ENCODE measurements around the gene PVALB.

PVALB gene

GRCh38 chr22:36765943-36766450, 50.8 kb downstream of the PVALB start:
- H3K27ac ChIP-seq (ENCODE audit: insufficient read depth, low read depth, low read length, poor library complexity, severe bottlenecking) = no peak overlapping the region
- H3K4me1 ChIP-seq (ENCODE audit: control insufficient read depth, insufficient read depth, low read length) = peaks cover 6% of the 10 kb centered on the region
- H3K27me3 ChIP-seq (ENCODE audit: control insufficient read depth, insufficient read depth, low read length, poor library complexity, severe bottlenecking) = no peaks in the 10 kb centered on the region
- 87 to 89% methylated on average over 11 of the region's 11 CpGs for WGBS, 2 experiments
- no peaks in the 10 kb centered on the region for H3K9me3 ChIP-seq (ENCODE audit: control insufficient read depth, low read length)
- H3K4me3 ChIP-seq (ENCODE audit: insufficient read depth, low read depth, low read length) = no peak overlapping the region
- H3K36me3 ChIP-seq (ENCODE audit: control insufficient read depth, insufficient read depth, low read length) = peaks cover 6% of the 10 kb centered on the region

- Histone ChIP-seq H3K36me3 (ENCODE audit: control insufficient read depth, insufficient read depth, low read length) (peaks cover 6% of the 10 kb centered on the region), H3K27ac (ENCODE audit: insufficient read depth, low read depth, low read length, poor library complexity, severe bottlenecking) (no peak overlapping the region), H3K9me3 (ENCODE audit: control insufficient read depth, low read length) (no peaks in the 10 kb centered on the region), H3K27me3 (ENCODE audit: control insufficient read depth, insufficient read depth, low read length, poor library complexity, severe bottlenecking) (no peaks in the 10 kb centered on the region), H3K4me3 (ENCODE audit: insufficient read depth, low read depth, low read length) (no peak overlapping the region), H3K4me1 (ENCODE audit: control insufficient read depth, insufficient read depth, low read length) (no peaks in the 10 kb centered on the region)
- 94 to 96% methylated on average over 17 of the region's 17 CpGs for WGBS, 2 experiments
Observed at GRCh38 chr22:36765131-36765942, 51.5 kb downstream of the PVALB start.

GRCh38 chr22:36764641-36765040, 52.2 kb downstream of the PVALB start:
- 94 to 97% methylated on average over 6 of the region's 6 CpGs for WGBS, 2 experiments
- Histone ChIP-seq H3K9me3 (ENCODE audit: control insufficient read depth, low read length) (no peaks in the 10 kb centered on the region), H3K27me3 (ENCODE audit: control insufficient read depth, insufficient read depth, low read length, poor library complexity, severe bottlenecking) (no peaks in the 10 kb centered on the region), H3K4me3 (ENCODE audit: insufficient read depth, low read depth, low read length) (no peak overlapping the region), H3K36me3 (ENCODE audit: control insufficient read depth, insufficient read depth, low read length) (peaks cover 6% of the 10 kb centered on the region), H3K27ac (ENCODE audit: insufficient read depth, low read depth, low read length, poor library complexity, severe bottlenecking) (no peak overlapping the region), H3K4me1 (ENCODE audit: control insufficient read depth, insufficient read depth, low read length) (no peaks in the 10 kb centered on the region)

GRCh38 chr22:36764060-36764459, 52.8 kb downstream of the PVALB start:
- Histone ChIP-seq H3K27ac (ENCODE audit: insufficient read depth, low read depth, low read length, poor library complexity, severe bottlenecking) (no peak overlapping the region), H3K36me3 (ENCODE audit: control insufficient read depth, insufficient read depth, low read length) (peaks cover 6% of the 10 kb centered on the region), H3K9me3 (ENCODE audit: control insufficient read depth, low read length) (no peaks in the 10 kb centered on the region), H3K27me3 (ENCODE audit: control insufficient read depth, insufficient read depth, low read length, poor library complexity, severe bottlenecking) (no peaks in the 10 kb centered on the region), H3K4me3 (ENCODE audit: insufficient read depth, low read depth, low read length) (no peak overlapping the region), H3K4me1 (ENCODE audit: control insufficient read depth, insufficient read depth, low read length) (no peaks in the 10 kb centered on the region)
- WGBS, 2 experiments = 95 to 96% methylated on average over 9 of the region's 9 CpGs

- H3K4me1 ChIP-seq (ENCODE audit: control insufficient read depth, insufficient read depth, low read length) = no peaks in the 10 kb centered on the region
- WGBS, 2 experiments = 93 to 96% methylated on average over 8 of the region's 8 CpGs
- H3K27ac ChIP-seq (ENCODE audit: insufficient read depth, low read depth, low read length, poor library complexity, severe bottlenecking) = no peak overlapping the region
- no peaks in the 10 kb centered on the region for H3K27me3 ChIP-seq (ENCODE audit: control insufficient read depth, insufficient read depth, low read length, poor library complexity, severe bottlenecking)
- peaks cover 6% of the 10 kb centered on the region for H3K36me3 ChIP-seq (ENCODE audit: control insufficient read depth, insufficient read depth, low read length)
- H3K9me3 ChIP-seq (ENCODE audit: control insufficient read depth, low read length) = no peaks in the 10 kb centered on the region
- no peak overlapping the region for H3K4me3 ChIP-seq (ENCODE audit: insufficient read depth, low read depth, low read length)
Observed at GRCh38 chr22:36763576-36763975, 53.3 kb downstream of the PVALB start.

- Histone ChIP-seq H3K4me3 (ENCODE audit: insufficient read depth, low read depth, low read length) (no peak overlapping the region), H3K36me3 (ENCODE audit: control insufficient read depth, insufficient read depth, low read length) (peaks cover 6% of the 10 kb centered on the region), H3K9me3 (ENCODE audit: control insufficient read depth, low read length) (no peaks in the 10 kb centered on the region), H3K27ac (ENCODE audit: insufficient read depth, low read depth, low read length, poor library complexity, severe bottlenecking) (no peak overlapping the region), H3K27me3 (ENCODE audit: control insufficient read depth, insufficient read depth, low read length, poor library complexity, severe bottlenecking) (no peaks in the 10 kb centered on the region), H3K4me1 (ENCODE audit: control insufficient read depth, insufficient read depth, low read length) (no peaks in the 10 kb centered on the region)
- WGBS, 2 experiments = 95 to 96% methylated on average over 17 of the region's 17 CpGs
Observed at GRCh38 chr22:36762687-36763260, 54.1 kb downstream of the PVALB start.

GRCh38 chr22:36761553-36762240, 55.1 kb downstream of the PVALB start:
- 93 to 96% methylated on average over 10 of the region's 10 CpGs for WGBS, 2 experiments

GRCh38 chr22:36760786-36761185, 56.0 kb downstream of the PVALB start:
- H3K9me3 ChIP-seq (ENCODE audit: control insufficient read depth, low read length) = no peaks in the 10 kb centered on the region
- 91 to 93% methylated on average over 10 to 11 of the region's 11 CpGs for WGBS, 2 experiments
- H3K4me1 ChIP-seq (ENCODE audit: control insufficient read depth, insufficient read depth, low read length) = no peaks in the 10 kb centered on the region
- no peak overlapping the region for H3K4me3 ChIP-seq (ENCODE audit: insufficient read depth, low read depth, low read length)
- H3K27ac ChIP-seq (ENCODE audit: insufficient read depth, low read depth, low read length, poor library complexity, severe bottlenecking) = no peak overlapping the region
- peaks cover 6% of the 10 kb centered on the region for H3K36me3 ChIP-seq (ENCODE audit: control insufficient read depth, insufficient read depth, low read length)
- no peaks in the 10 kb centered on the region for H3K27me3 ChIP-seq (ENCODE audit: control insufficient read depth, insufficient read depth, low read length, poor library complexity, severe bottlenecking)

More at GRCh38 chr22:36761553-36762240, 55.1 kb downstream of the PVALB start:
- peaks cover 6% of the 10 kb centered on the region for H3K36me3 ChIP-seq (ENCODE audit: control insufficient read depth, insufficient read depth, low read length)
- H3K27ac ChIP-seq (ENCODE audit: insufficient read depth, low read depth, low read length, poor library complexity, severe bottlenecking) = no peak overlapping the region
- H3K4me1 ChIP-seq (ENCODE audit: control insufficient read depth, insufficient read depth, low read length) = no peaks in the 10 kb centered on the region
- H3K27me3 ChIP-seq (ENCODE audit: control insufficient read depth, insufficient read depth, low read length, poor library complexity, severe bottlenecking) = no peaks in the 10 kb centered on the region
- no peak overlapping the region for H3K4me3 ChIP-seq (ENCODE audit: insufficient read depth, low read depth, low read length)
- no peaks in the 10 kb centered on the region for H3K9me3 ChIP-seq (ENCODE audit: control insufficient read depth, low read length)

- no peaks in the 10 kb centered on the region for H3K27me3 ChIP-seq (ENCODE audit: control insufficient read depth, insufficient read depth, low read length, poor library complexity, severe bottlenecking)
- H3K36me3 ChIP-seq (ENCODE audit: control insufficient read depth, insufficient read depth, low read length) = peaks cover 6% of the 10 kb centered on the region
- no peak overlapping the region for H3K4me3 ChIP-seq (ENCODE audit: insufficient read depth, low read depth, low read length)
- H3K9me3 ChIP-seq (ENCODE audit: control insufficient read depth, low read length) = no peaks in the 10 kb centered on the region
- H3K27ac ChIP-seq (ENCODE audit: insufficient read depth, low read depth, low read length, poor library complexity, severe bottlenecking) = no peak overlapping the region
- WGBS, 2 experiments = 94% methylated on average over 19 of the region's 19 CpGs
- H3K4me1 ChIP-seq (ENCODE audit: control insufficient read depth, insufficient read depth, low read length) = no peaks in the 10 kb centered on the region
Observed at GRCh38 chr22:36759481-36760159, 57.2 kb downstream of the PVALB start.

Measured in ectodermal cell (in vitro differentiated cells).